H9 (cell line): Measurements from ENCODE around the gene IQCK. TPM values are rescaled to one million over a fixed set of nuclear protein-coding genes. Genes with fewer than 3 reads are reported as not detected.

Experiments
- DNase-seq: peaks from one replicate; pipeline ENCODE4 v3.0.0-alpha.2; 2017
- H2AFZ ChIP-seq: one replicate; pipeline ENCODE4 v1.6.1; 2013; ENCODE audit warnings: mild to moderate bottlenecking, low read length, control low read depth, moderate library complexity
- H2AK5ac ChIP-seq: 2 replicates; pipeline ENCODE4 v1.6.1; 2013; ENCODE audit warnings: low read length, control low read depth, mixed read lengths; ENCODE audit not compliant: insufficient read length
- H2BK120ac ChIP-seq: one replicate; pipeline ENCODE4 v1.6.1; 2013; ENCODE audit warnings: low read depth, mild to moderate bottlenecking, low read length, control low read depth, inconsistent platforms; ENCODE audit not compliant: poor library complexity, severe bottlenecking
- H2BK12ac ChIP-seq: 2 replicates; pipeline ENCODE4 v1.6.1; 2013; ENCODE audit warnings: low read length, control low read depth, mixed read lengths, low read depth; ENCODE audit not compliant: insufficient read length
- H2BK15ac ChIP-seq: 2 replicates; pipeline ENCODE4 v1.6.1; 2013; ENCODE audit warnings: low read depth, low read length, control low read depth
- H2BK20ac ChIP-seq: one replicate; pipeline ENCODE4 v1.6.1; 2013; ENCODE audit warnings: low read depth, mild to moderate bottlenecking, low read length, control low read depth, inconsistent platforms; ENCODE audit not compliant: poor library complexity, severe bottlenecking
- H2BK5ac ChIP-seq: 2 replicates; pipeline ENCODE4 v1.6.1; 2013; ENCODE audit warnings: low read length, control low read depth, mixed read lengths; ENCODE audit not compliant: insufficient read length
- H3K14ac ChIP-seq: 2 replicates; pipeline ENCODE4 v1.6.1; 2013; ENCODE audit warnings: low read length, control low read depth; ENCODE audit not compliant: insufficient read depth
- H3K18ac ChIP-seq: 2 replicates; pipeline ENCODE4 v1.6.1; 2013; ENCODE audit warnings: low read depth, mild to moderate bottlenecking, mixed read lengths, low read length, control low read depth; ENCODE audit not compliant: insufficient read length
- H3K23ac ChIP-seq: 2 replicates; pipeline ENCODE4 v1.6.1; 2013; ENCODE audit warnings: low read length, control low read depth, mixed read lengths, low read depth; ENCODE audit not compliant: insufficient read length
- H3K23me2 ChIP-seq: 2 replicates; pipeline ENCODE4 v1.6.1; 2013; ENCODE audit warnings: low read depth, mild to moderate bottlenecking, mixed read lengths, low read length, control low read depth; ENCODE audit not compliant: insufficient read length, poor library complexity, severe bottlenecking
- H3K27ac ChIP-seq: 2 replicates; pipeline ENCODE4 v1.5.1; 2013; ENCODE audit warnings: low read length, control low read depth, mixed read lengths, low read depth; ENCODE audit not compliant: insufficient read length
- H3K27me3 ChIP-seq: 2 replicates; pipeline ENCODE4 v1.6.1; 2013; ENCODE audit warnings: low read length, control low read depth, inconsistent platforms; ENCODE audit not compliant: insufficient read depth
- H3K4ac ChIP-seq: 2 replicates; pipeline ENCODE4 v1.6.1; 2013; ENCODE audit warnings: low read depth, mild to moderate bottlenecking, control low read depth, inconsistent platforms, low read length, moderate library complexity
- H3K4me1 ChIP-seq: 2 replicates; pipeline ENCODE4 v1.6.1; 2013; ENCODE audit warnings: low read length, control low read depth, inconsistent platforms; ENCODE audit not compliant: insufficient read depth
- H3K4me2 ChIP-seq: 2 replicates; pipeline ENCODE4 v1.6.1; 2013; ENCODE audit warnings: low read length, control low read depth, mixed read lengths; ENCODE audit not compliant: insufficient read length, insufficient read depth
- H3K56ac ChIP-seq: 2 replicates; pipeline ENCODE4 v1.6.1; 2013; ENCODE audit warnings: low read depth, mild to moderate bottlenecking, mixed read lengths, low read length, control low read depth; ENCODE audit not compliant: insufficient read length
- H3K79me1 ChIP-seq: 2 replicates; pipeline ENCODE4 v1.6.1; 2013; ENCODE audit warnings: low read depth, mild to moderate bottlenecking, moderate library complexity, low read length, control low read depth, inconsistent platforms; ENCODE audit not compliant: insufficient read depth, poor library complexity, severe bottlenecking
- H3K79me2 ChIP-seq: 2 replicates; pipeline ENCODE4 v1.6.1; 2013; ENCODE audit warnings: low read length, control low read depth, inconsistent platforms; ENCODE audit not compliant: insufficient read depth
- H3K9ac ChIP-seq: 2 replicates; pipeline ENCODE4 v1.6.1; 2013; ENCODE audit warnings: low read length, control low read depth, mixed read lengths; ENCODE audit not compliant: insufficient read length; ENCODE audit errors: extremely low read depth
- H3K9me3 ChIP-seq: one replicate; pipeline ENCODE4 v1.6.1; 2013; ENCODE audit warnings: low read depth, low read length, inconsistent platforms; ENCODE audit not compliant: control insufficient read depth
- H3T11ph ChIP-seq: one replicate; pipeline ENCODE4 v1.6.1; 2013; ENCODE audit warnings: mild to moderate bottlenecking, low read length, control low read depth, inconsistent platforms
- H4K20me1 ChIP-seq: one replicate; pipeline ENCODE4 v1.6.1; 2013; ENCODE audit not compliant: control insufficient read depth, insufficient read length, insufficient read depth
- H4K5ac ChIP-seq: 2 replicates; pipeline ENCODE4 v1.6.1; 2013; ENCODE audit warnings: low read depth, mild to moderate bottlenecking, mixed read lengths, low read length, control low read depth; ENCODE audit not compliant: insufficient read length
- H4K8ac ChIP-seq: replicated peaks from 2 replicates; pipeline ENCODE4 v1.6.1; 2013; ENCODE audit warnings: low read length, control low read depth, mixed read lengths, low read depth; ENCODE audit not compliant: insufficient read length
- H4K91ac ChIP-seq: 2 replicates; pipeline ENCODE4 v1.6.1; 2013; ENCODE audit warnings: low read depth, mild to moderate bottlenecking, moderate library complexity, mixed read lengths, low read length, control low read depth; ENCODE audit not compliant: insufficient read length
- H3K27ac Mint-ChIP-seq, 3 experiments: 2 replicates in 2 of 3; 3 replicates in 1 of 3; pipeline ENCODE4 v1.8.0; 2020 to 2021; ENCODE audit warnings: mixed read lengths in 3 of 3, mild to moderate bottlenecking in 1 of 3, moderate library complexity in 1 of 3
- H3K27me3 Mint-ChIP-seq: 2 replicates; pipeline ENCODE4 v1.8.0; 2021; ENCODE audit warnings: low read depth, mild to moderate bottlenecking, moderate library complexity, mixed read lengths
- H3K36me3 Mint-ChIP-seq, 3 experiments: 2 replicates in 2 of 3; 3 replicates in 1 of 3; pipeline ENCODE4 v1.8.0; 2020 to 2021; ENCODE audit warnings: low read depth in 3 of 3, mixed read lengths in 3 of 3; ENCODE audit not compliant: insufficient read depth in 1 of 3
- H3K4me1 Mint-ChIP-seq, 2 experiments: 2 replicates each; pipeline ENCODE4 v1.8.0; 2020; ENCODE audit warnings: mixed read lengths in 2 of 2
- H3K4me3 Mint-ChIP-seq, 2 experiments: 2 replicates in 1 of 2; 3 replicates in 1 of 2; pipeline ENCODE4 v1.8.0; 2020 to 2021; ENCODE audit warnings: mild to moderate bottlenecking in 2 of 2, mixed read lengths in 2 of 2, moderate library complexity in 1 of 2
- H3K9me3 Mint-ChIP-seq, 2 experiments: 2 replicates in 1 of 2; 3 replicates in 1 of 2; pipeline ENCODE4 v1.8.0; 2020; ENCODE audit warnings: mild to moderate bottlenecking in 2 of 2, mixed read lengths in 2 of 2, moderate library complexity in 1 of 2
- WGBS: extraction: QIAGEN DNeasy Blood & Tissue Kit; methylation state at CpG from one replicate; pipeline ENCODE4 v1.1.7; 2013; ENCODE audit warnings: missing lambda C conversion rate, low lambda C conversion rate, mixed read lengths; ENCODE audit not compliant: insufficient read length; ENCODE audit errors: extremely low coverage; 5-methylcytosine and 5-hydroxymethylcytosine counted together
- total RNA-seq: library from RNA; stranded (reverse); gene quantifications from 2 replicates; pipeline ENCODE4 v1.2.1, GENCODE V29; 2021
- TF ChIP-seq, protein P1 (sequence below): fragments of 200-600 bp; sonication (generic); conservative IDR thresholded peaks from 3 replicates; pipeline ENCODE4 v1.8.0; 2021; ENCODE audit warnings: antibody characterized with exemption, mild to moderate bottlenecking

IQCK gene
- total RNA-seq, 1 experiment from 2014 or later = 9.0 TPM

DNA sequence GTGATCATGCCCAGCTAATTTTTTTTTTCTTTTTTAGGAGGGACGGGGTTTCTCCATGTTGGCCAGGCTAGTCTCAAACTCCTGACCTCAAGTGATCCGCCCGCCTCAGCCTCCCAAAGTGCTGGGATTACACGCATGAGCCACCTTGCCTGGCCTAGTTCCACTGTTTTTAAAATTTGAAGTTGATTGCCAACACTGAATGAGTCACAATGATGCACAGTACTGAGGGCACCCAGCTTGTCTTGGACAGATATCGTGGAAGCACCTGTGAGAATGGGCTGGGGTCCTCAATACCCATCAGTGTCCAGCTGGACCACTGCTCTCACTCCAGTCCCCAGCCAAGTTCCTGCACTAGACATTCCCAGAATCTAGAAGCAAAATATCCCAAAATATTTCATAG, 2.5 kb upstream of the IQCK start:
- no peak overlapping the region for H3K4ac ChIP-seq
- no peak overlapping the region for H2BK15ac ChIP-seq
- H4K91ac ChIP-seq = no peak overlapping the region
- H3K4me1 ChIP-seq = peaks cover 9% of the 10 kb centered on the region; the same call in 1 of the 2 replicates
- DNase-seq = no peak
- H2AK5ac ChIP-seq = no peak overlapping the region
- no peak overlapping the region for H2BK5ac ChIP-seq
- H2BK12ac ChIP-seq = no peak overlapping the region
- H3K9ac ChIP-seq = no peak overlapping the region
- Mint-ChIP-seq H3K27me3 (no peaks in the 10 kb centered on the region), H3K27ac (peak overlapping the region in 1 of 3 experiments; percentile 77; a peak in 2 of 7 replicates), H3K4me3 (peak overlapping the region; percentile 98 to 99; a peak in 1 of 5 replicates), H3K36me3 (peaks cover 39 to 61% (median 47%) of the 10 kb centered on the region in 3 experiments), H3K9me3 (no peaks in the 10 kb centered on the region), H3K4me1 (peaks cover 42 to 64% of the 10 kb centered on the region in 2 experiments)
- H3K4me2 ChIP-seq = no peak overlapping the region
- no peak overlapping the region for H3T11ph ChIP-seq
- no peak overlapping the region for H3K14ac ChIP-seq
- no peak overlapping the region for H4K5ac ChIP-seq
- H2AFZ ChIP-seq = no peak overlapping the region
- peaks cover 7% of the 10 kb centered on the region for H3K23me2 ChIP-seq
- H2BK120ac ChIP-seq = no peak overlapping the region
- no peaks in the 10 kb centered on the region for H3K27me3 ChIP-seq
- TF ChIP-seq, protein P1, sequence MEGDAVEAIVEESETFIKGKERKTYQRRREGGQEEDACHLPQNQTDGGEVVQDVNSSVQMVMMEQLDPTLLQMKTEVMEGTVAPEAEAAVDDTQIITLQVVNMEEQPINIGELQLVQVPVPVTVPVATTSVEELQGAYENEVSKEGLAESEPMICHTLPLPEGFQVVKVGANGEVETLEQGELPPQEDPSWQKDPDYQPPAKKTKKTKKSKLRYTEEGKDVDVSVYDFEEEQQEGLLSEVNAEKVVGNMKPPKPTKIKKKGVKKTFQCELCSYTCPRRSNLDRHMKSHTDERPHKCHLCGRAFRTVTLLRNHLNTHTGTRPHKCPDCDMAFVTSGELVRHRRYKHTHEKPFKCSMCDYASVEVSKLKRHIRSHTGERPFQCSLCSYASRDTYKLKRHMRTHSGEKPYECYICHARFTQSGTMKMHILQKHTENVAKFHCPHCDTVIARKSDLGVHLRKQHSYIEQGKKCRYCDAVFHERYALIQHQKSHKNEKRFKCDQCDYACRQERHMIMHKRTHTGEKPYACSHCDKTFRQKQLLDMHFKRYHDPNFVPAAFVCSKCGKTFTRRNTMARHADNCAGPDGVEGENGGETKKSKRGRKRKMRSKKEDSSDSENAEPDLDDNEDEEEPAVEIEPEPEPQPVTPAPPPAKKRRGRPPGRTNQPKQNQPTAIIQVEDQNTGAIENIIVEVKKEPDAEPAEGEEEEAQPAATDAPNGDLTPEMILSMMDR = no peak
- H3K9me3 ChIP-seq = no peaks in the 10 kb centered on the region
- no peak overlapping the region for H3K27ac ChIP-seq
- no peak overlapping the region for H4K8ac ChIP-seq
- H3K18ac ChIP-seq = no peak overlapping the region
- H3K79me2 ChIP-seq = peaks cover 37% of the 10 kb centered on the region
- no peak overlapping the region for H3K23ac ChIP-seq
- H3K56ac ChIP-seq = no peak overlapping the region
- WGBS = no CpG with 5 or more reads among the region's 5 CpGs
- H3K79me1 ChIP-seq = peaks cover 4% of the 10 kb centered on the region
- no peak overlapping the region for H2BK20ac ChIP-seq
- peaks cover 1% of the 10 kb centered on the region for H4K20me1 ChIP-seq
